Skeletal muscle tissue (tissue), 4 donors: Measurements from ENCODE around the gene LPA. TPM values are rescaled to one million over a fixed set of nuclear protein-coding genes. Genes with fewer than 3 reads are reported as not detected.

ENCODE experiments used
- H3K27ac ChIP-seq: one replicate; pipeline ENCODE4 v1.7.0; 2013; ENCODE audit warnings: mild to moderate bottlenecking, low read depth, low read length, inconsistent platforms
- H3K27me3 ChIP-seq, 3 donors: one replicate each; pipeline ENCODE4 v1.7.0; 2013; ENCODE audit warnings: low read length in 3 of 3; ENCODE audit not compliant: control insufficient read depth in 3 of 3, insufficient read depth in 3 of 3
- H3K36me3 ChIP-seq, 3 donors: one replicate each; pipeline ENCODE4 v1.7.0; 2013; ENCODE audit warnings: low read length in 3 of 3; ENCODE audit not compliant: control insufficient read depth in 3 of 3, insufficient read depth in 3 of 3
- H3K4me1 ChIP-seq, 3 donors: one replicate each; pipeline ENCODE4 v1.7.0; 2013; ENCODE audit warnings: low read length in 3 of 3, mild to moderate bottlenecking in 3 of 3; ENCODE audit not compliant: control insufficient read depth in 3 of 3, insufficient read depth in 3 of 3
- H3K4me3 ChIP-seq, 3 donors: one replicate each; pipeline ENCODE4 v1.7.0; 2013; ENCODE audit warnings: low read length in 3 of 3
- H3K9ac ChIP-seq, 3 donors: one replicate each; pipeline ENCODE4 v1.7.0; 2013; ENCODE audit warnings: low read length in 3 of 3, mild to moderate bottlenecking in 3 of 3, moderate library complexity in 2 of 3, low read depth in 1 of 3
- H3K9me3 ChIP-seq, 3 donors: one replicate each; pipeline ENCODE4 v1.7.0; 2013; ENCODE audit warnings: low read length in 3 of 3; ENCODE audit not compliant: control insufficient read depth in 3 of 3
- total RNA-seq: library from RNA; depleted of rRNA; stranded (reverse); fragments of >200 nt; gene quantifications from one replicate; pipeline ENCODE4 v1.2.3, GENCODE V29; 2014
- donor health status: Osteomylitis.

Gene LPA
- total RNA-seq, 1 donor from 2014 or later: not detected

- Histone ChIP-seq H3K36me3 (no peaks in the 10 kb centered on the region), H3K4me1 (no peaks in the 10 kb centered on the region), H3K4me3 (no peak overlapping the region), H3K27ac (no peak overlapping the region), H3K27me3 (no peaks in the 10 kb centered on the region), H3K9ac (no peak overlapping the region), H3K9me3 (peaks cover 0 to 7% (median 0%) of the 10 kb centered on the region in 3 donors)
Observed at GRCh38 chr6:160500639-160501038, 163.4 kb downstream of the LPA start.

- H3K36me3 ChIP-seq: no peaks in the 10 kb centered on the region
- no peak overlapping the region for H3K4me3 ChIP-seq
- H3K9me3 ChIP-seq: no peaks in the 10 kb centered on the region
Observed at GRCh38 chr6:160494576-160494975, 169.5 kb downstream of the LPA start.

GRCh38 chr6:160489091-160489490, 175.0 kb downstream of the LPA start:
- Histone ChIP-seq H3K9me3 (no peaks in the 10 kb centered on the region), H3K36me3 (no peaks in the 10 kb centered on the region), H3K4me1 (no peaks in the 10 kb centered on the region), H3K9ac (no peak overlapping the region), H3K27ac (no peak overlapping the region), H3K4me3 (no peak overlapping the region), H3K27me3 (no peaks in the 10 kb centered on the region)

More at GRCh38 chr6:160494576-160494975, 169.5 kb downstream of the LPA start:
- H3K27me3 ChIP-seq: no peaks in the 10 kb centered on the region
- H3K4me1 ChIP-seq: no peaks in the 10 kb centered on the region
- H3K27ac ChIP-seq: no peak overlapping the region
- no peak overlapping the region for H3K9ac ChIP-seq

GRCh38 chr6:160487116-160487515, 177.0 kb downstream of the LPA start:
- H3K36me3 ChIP-seq: no peaks in the 10 kb centered on the region
- H3K27ac ChIP-seq: no peak overlapping the region
- no peak overlapping the region for H3K4me3 ChIP-seq
- peaks cover 0 to 2% (median 0%) of the 10 kb centered on the region in 3 donors for H3K9me3 ChIP-seq
- H3K9ac ChIP-seq: no peak overlapping the region
- no peaks in the 10 kb centered on the region for H3K4me1 ChIP-seq
- no peaks in the 10 kb centered on the region for H3K27me3 ChIP-seq

Other genes starting within 250 kb of the LPA start
- gene PLG, start 38.0 kb upstream of the LPA start, total RNA-seq: 2.6 TPM